ENCODE measurements around the gene TMEM242. TPM values are rescaled to one million over a fixed set of nuclear protein-coding genes. Genes with fewer than 3 reads are reported as not detected.

TMEM242 gene
- total RNA-seq, 4 donors from 2014 or later: 3.5 to 13.6 (median 5.2) TPM

DNA sequence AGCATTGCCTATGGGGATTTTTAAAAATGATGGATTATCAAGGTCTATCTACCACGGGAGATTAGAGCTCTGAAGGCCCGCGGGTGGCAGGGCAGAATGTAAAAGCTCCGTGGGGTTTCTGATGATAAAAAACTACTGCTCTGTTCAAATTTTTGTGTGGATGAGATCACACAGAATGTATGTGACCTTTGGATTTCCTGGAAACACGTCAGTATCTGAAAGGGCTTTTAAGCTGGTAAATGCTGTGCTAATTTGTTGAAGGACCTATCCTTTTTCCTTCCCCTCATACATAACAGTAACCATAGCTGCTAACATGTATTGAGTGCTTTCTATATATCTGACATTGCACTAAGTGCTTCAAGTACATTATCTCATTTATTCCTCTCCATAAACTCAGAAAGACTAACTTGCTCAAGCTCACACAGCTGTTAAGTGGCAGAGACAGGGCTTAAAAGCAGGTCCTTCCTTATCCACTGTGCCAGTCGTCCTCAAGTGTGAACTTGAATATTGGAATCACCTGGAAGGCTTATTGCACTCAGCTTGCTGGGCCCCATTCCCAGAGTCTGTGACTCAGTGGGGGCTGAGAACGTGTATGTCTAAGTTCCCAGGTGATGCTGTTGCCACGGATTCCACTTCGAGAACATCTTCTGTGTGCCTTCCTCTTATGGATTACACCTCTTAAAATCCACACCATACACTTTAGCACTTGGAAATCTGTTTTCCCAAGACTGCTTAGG lies 1.9 kb upstream of the TMEM242 start:
- no peak for ATAC-seq (ENCODE audit: low FRiP score)
- TF ChIP-seq, protein P1, sequence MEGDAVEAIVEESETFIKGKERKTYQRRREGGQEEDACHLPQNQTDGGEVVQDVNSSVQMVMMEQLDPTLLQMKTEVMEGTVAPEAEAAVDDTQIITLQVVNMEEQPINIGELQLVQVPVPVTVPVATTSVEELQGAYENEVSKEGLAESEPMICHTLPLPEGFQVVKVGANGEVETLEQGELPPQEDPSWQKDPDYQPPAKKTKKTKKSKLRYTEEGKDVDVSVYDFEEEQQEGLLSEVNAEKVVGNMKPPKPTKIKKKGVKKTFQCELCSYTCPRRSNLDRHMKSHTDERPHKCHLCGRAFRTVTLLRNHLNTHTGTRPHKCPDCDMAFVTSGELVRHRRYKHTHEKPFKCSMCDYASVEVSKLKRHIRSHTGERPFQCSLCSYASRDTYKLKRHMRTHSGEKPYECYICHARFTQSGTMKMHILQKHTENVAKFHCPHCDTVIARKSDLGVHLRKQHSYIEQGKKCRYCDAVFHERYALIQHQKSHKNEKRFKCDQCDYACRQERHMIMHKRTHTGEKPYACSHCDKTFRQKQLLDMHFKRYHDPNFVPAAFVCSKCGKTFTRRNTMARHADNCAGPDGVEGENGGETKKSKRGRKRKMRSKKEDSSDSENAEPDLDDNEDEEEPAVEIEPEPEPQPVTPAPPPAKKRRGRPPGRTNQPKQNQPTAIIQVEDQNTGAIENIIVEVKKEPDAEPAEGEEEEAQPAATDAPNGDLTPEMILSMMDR (IDR thresholded peaks at IDR 0.05): no peak
- DNase-seq (ENCODE audit: low spot score): no peak

GRCh38 chr6:157323966-157324300 lies 614 bp upstream of the TMEM242 start:
- DNase-seq (ENCODE audit: low spot score) (peak; percentile 52), ATAC-seq (ENCODE audit: low FRiP score) (peak; percentile 86)
- TF ChIP-seq, protein P1 (IDR thresholded peaks at IDR 0.05): no peak

DNA sequence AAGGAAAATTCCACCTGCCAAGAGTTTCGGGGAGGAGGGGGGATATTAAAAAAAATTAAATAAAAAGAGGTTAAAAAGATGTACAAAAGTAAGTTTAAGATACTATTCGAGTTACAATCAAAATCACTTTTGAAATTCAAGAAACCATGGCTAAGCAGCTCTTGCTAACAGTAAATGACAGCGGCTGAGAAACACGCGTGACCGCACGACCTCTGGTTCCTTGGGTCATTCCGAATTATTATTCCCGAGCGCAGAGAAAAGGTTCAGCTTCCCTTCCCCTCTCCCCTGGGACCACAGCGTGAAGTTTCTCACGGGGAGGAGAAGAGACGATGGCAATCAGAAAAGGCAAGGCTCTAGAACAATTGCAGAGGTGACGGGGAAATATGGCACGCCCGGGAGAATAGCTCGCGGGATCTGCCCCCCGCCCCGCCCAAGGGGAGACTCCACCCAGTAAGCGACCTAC lies 496 bp downstream of the TMEM242 start:
- no peak for DNase-seq (ENCODE audit: low spot score)
- TF ChIP-seq, protein P1 (IDR thresholded peaks at IDR 0.05): no peak
- ATAC-seq (ENCODE audit: low FRiP score): no peak

GRCh38 chr6:157316871-157317814 lies 6.2 kb downstream of the TMEM242 start:
- peak; percentile 95 for DNase-seq (ENCODE audit: low spot score)
- TF ChIP-seq, protein P1 (IDR thresholded peaks at IDR 0.05): no peak
- ATAC-seq (ENCODE audit: low FRiP score): peak; percentile 83

DNA sequence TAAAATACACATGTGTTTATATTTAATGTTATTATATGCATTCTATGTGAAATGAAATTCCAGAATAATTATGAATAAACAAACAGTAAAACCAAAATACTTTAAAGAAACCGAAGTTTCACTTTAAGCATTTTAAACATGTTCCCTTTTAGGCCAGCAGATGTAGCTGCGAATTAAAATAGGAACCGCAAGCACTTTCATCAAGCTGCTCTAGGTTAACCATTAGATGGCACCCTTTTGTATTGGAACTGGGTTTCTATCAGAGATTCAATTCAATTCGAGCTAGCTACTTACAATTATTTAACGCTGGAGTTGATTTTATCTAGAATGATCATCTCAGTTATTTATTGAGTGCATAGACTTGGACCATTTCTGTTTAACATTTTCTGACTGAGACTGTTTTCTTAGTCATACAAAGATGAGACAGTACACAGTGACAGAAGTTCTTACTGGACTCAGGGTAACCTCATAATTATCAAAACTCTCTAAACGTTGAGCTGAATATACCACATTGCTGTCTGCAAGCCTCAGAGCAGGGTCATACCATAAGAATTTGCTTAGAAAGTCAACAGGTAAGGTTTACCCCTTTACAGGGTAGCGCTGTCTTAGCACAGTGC lies 8.5 kb downstream of the TMEM242 start:
- DNase-seq (ENCODE audit: low spot score) (no peak), ATAC-seq (ENCODE audit: low FRiP score) (no peak)
- TF ChIP-seq, protein P1 (IDR thresholded peaks at IDR 0.05): no peak

DNA sequence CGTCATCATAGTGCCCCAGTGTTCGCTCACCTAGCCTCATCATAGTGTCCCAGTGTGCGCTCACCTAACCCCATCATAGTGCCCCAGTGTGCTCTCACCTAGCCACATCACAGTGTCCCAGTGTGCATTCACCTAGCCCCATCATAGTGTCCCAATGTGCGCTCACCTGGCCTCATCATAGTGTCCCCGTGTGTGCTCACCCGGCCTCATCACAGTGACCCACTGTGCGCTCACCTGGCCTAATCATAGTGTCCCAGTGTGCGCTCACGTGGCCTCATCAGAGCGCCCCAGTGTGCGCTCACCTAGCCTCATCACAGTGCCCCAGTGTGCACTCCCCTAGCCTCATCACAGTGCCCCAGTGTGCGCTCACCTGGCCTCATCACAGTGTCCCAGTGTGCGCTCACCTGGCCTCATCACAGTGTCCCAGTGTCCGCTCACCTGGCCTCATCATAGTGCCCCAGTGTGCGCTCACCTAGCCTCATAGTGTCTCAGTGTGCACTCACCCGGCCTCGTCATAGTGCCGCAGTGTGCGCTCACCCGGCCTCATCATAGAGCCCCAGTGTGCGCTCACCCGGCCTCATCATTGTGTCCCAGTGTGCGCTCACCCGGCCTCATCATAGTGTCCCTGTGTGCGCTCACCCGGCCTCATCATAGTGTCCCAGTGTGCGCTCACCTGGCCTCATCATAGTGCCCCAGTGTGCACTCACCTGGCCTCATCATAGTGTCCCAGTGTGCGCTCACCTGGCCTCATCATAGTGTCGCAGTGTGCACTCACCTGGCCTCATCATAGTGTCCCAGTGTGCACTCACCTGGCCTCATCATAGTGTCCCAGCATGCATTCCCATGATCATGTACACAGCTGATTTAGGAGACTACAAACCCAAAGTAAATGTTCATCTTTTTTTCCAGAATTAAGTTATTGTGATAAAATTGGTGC lies 9.5 kb downstream of the TMEM242 start:
- DNase-seq (ENCODE audit: low spot score) (no peak), ATAC-seq (ENCODE audit: low FRiP score) (no peak)
- TF ChIP-seq, protein P1 (IDR thresholded peaks at IDR 0.05): no peak

Measured in omental fat pad (tissue), 4 donors.